Endothelial cell of umbilical vein (primary cell): ENCODE data around the gene CACNB1. TPM values are rescaled to one million over a fixed set of nuclear protein-coding genes. Genes with fewer than 3 reads are reported as not detected.

Experiments used
- BruUV-seq: library from RNA; stranded (reverse); fragments of 400-500 nt; replicated peaks from 2 replicates; lab custom pipeline; 2021; lab: Mats Ljungman, UMichigan
- CTCF ChIA-PET: fragments of 300-600, 350-600 bp; sonication (Branson Sonifier 250); formaldehyde crosslinking; loops from one replicate; lab custom pipeline; 2021; ENCODE audit warnings: antibody characterized with exemption, inconsistent platforms; lab: Charles Lee
- POLR2A ChIA-PET: fragments of 300-600, 350-600 bp; sonication (Branson Sonifier 250); formaldehyde crosslinking; loops from one replicate; lab custom pipeline; 2021; ENCODE audit warnings: antibody characterized with exemption, inconsistent platforms; lab: Charles Lee
- DNase-seq: peaks from one replicate; pipeline ENCODE4 v3.0.0-alpha.2; 2011; ENCODE audit warnings: low read depth, low spot score
- FAIRE-seq: peaks from 2 replicates; lab custom pipeline; 2011; peaks lifted over from hg19 to GRCh38; lab: Jason Lieb, UNC
- H2AFZ ChIP-seq: 2 replicates; pipeline ENCODE4 v1.6.0; 2012; ENCODE audit warnings: low read depth, low read length, control low read depth, inconsistent platforms
- H3K27ac ChIP-seq: 2 replicates; pipeline ENCODE4 v1.5.1; 2011; ENCODE audit warnings: low read depth, mild to moderate bottlenecking, control low read depth, low read length, moderate library complexity; ENCODE audit not compliant: insufficient read depth
- H3K27me3 ChIP-seq, 2 experiments: 2 replicates each; pipeline versions ENCODE4 v1.6.0 to v1.6.1; 2011; ENCODE audit warnings: low read length in 2 of 2, mixed read lengths in 1 of 2; ENCODE audit not compliant: control insufficient read depth in 2 of 2, insufficient read depth in 2 of 2
- H3K36me3 ChIP-seq, 2 experiments: 2 replicates in 1 of 2; 3 replicates in 1 of 2; pipeline ENCODE4 v1.5.1; 2011; ENCODE audit warnings: low read length in 2 of 2, mild to moderate bottlenecking in 1 of 2, moderate library complexity in 1 of 2; ENCODE audit not compliant: control insufficient read depth in 2 of 2, insufficient read depth in 2 of 2; ENCODE audit errors: extremely low read depth in 1 of 2
- H3K4me1 ChIP-seq: 3 replicates; pipeline ENCODE4 v1.5.1; 2011; ENCODE audit warnings: mild to moderate bottlenecking, low read length; ENCODE audit not compliant: control insufficient read depth, insufficient read depth; ENCODE audit errors: extremely low read depth
- H3K4me2 ChIP-seq: 2 replicates; pipeline ENCODE4 v1.6.1; 2011; ENCODE audit warnings: low read length, control low read depth, mixed read lengths; ENCODE audit not compliant: insufficient read depth
- H3K4me3 ChIP-seq, 3 experiments: fragments of 200-600 bp in 1 of 3; sonication (generic), shearing (Covaris generic) in 1 of 3; replicated peaks in 1 of 3; 2 replicates each; pipeline ENCODE4 v1.5.1; 2011 to 2016; ENCODE audit warnings: control low read depth in 3 of 3, low read length in 3 of 3, mild to moderate bottlenecking in 2 of 3, inconsistent platforms in 1 of 3, low read depth in 1 of 3, moderate library complexity in 1 of 3; ENCODE audit not compliant: insufficient read depth in 1 of 3
- H3K79me2 ChIP-seq: 2 replicates; pipeline ENCODE4 v1.6.0; 2012; ENCODE audit warnings: low read length, inconsistent platforms; ENCODE audit not compliant: control insufficient read depth, insufficient read depth
- H3K9ac ChIP-seq: replicated peaks from 2 replicates; pipeline ENCODE3; 2011; ENCODE audit warnings: low read length, control low read depth; ENCODE audit not compliant: insufficient read depth; ENCODE audit errors: extremely low read depth
- H3K9me1 ChIP-seq: replicated peaks from 3 replicates; pipeline ENCODE4 v1.6.0; 2011; ENCODE audit warnings: mild to moderate bottlenecking, low read length; ENCODE audit not compliant: control insufficient read depth, insufficient read depth; ENCODE audit errors: extremely low read depth
- H3K9me3 ChIP-seq: replicated peaks from 2 replicates; pipeline ENCODE4 v1.5.1; 2012; ENCODE audit warnings: low read length, inconsistent platforms; ENCODE audit not compliant: control insufficient read depth, insufficient read depth
- H4K20me1 ChIP-seq: replicated peaks from 2 replicates; pipeline ENCODE3; 2011; ENCODE audit warnings: mild to moderate bottlenecking, low read length; ENCODE audit not compliant: control insufficient read depth, insufficient read depth; ENCODE audit errors: extremely low read depth
- CTCF ChIP-seq, 2 donors: IDR thresholded peaks; 1 replicate in 1 of 2; 2 replicates in 1 of 2; pipeline ENCODE4 v1.5.1; 2011; ENCODE audit warnings: low read length in 2 of 2, mild to moderate bottlenecking in 2 of 2, moderate library complexity in 2 of 2, control low read depth in 1 of 2, inconsistent platforms in 1 of 2, low read depth in 1 of 2; ENCODE audit not compliant: insufficient read depth in 1 of 2; ENCODE audit errors: extremely low read depth in 1 of 2
- EZH2 ChIP-seq: IDR thresholded peaks from 2 replicates; pipeline ENCODE4 v1.6.1; 2012; ENCODE audit warnings: borderline replicate concordance, low read depth, mild to moderate bottlenecking, moderate library complexity, low read length, inconsistent platforms; ENCODE audit not compliant: severe bottlenecking
- FOS ChIP-seq: IDR thresholded peaks from 2 replicates; pipeline ENCODE4 v1.6.1; 2011; ENCODE audit warnings: mild to moderate bottlenecking, low read length, moderate library complexity, borderline replicate concordance; ENCODE audit not compliant: insufficient read depth
- GATA2 ChIP-seq: IDR thresholded peaks from 2 replicates; pipeline ENCODE4 v1.7.0; 2011; ENCODE audit warnings: low read depth, mild to moderate bottlenecking, moderate library complexity, mixed read lengths, low read length; ENCODE audit not compliant: insufficient read length, insufficient read depth
- JUN ChIP-seq: IDR thresholded peaks from 2 replicates; pipeline ENCODE4 v1.6.1; 2011; ENCODE audit warnings: borderline replicate concordance, low read depth; ENCODE audit not compliant: insufficient read length, insufficient read depth
- MAX ChIP-seq: IDR thresholded peaks from 2 replicates; pipeline ENCODE4 v1.6.1; 2011; ENCODE audit not compliant: insufficient read depth, insufficient read length
- MYC ChIP-seq: IDR thresholded peaks from one replicate; pipeline ENCODE4 v1.6.1; 2011; ENCODE audit warnings: mild to moderate bottlenecking, low read depth, low read length
- POLR2A ChIP-seq: IDR thresholded peaks from 2 replicates; pipeline ENCODE4 v1.6.1; 2012; ENCODE audit warnings: low read depth, mild to moderate bottlenecking, control low read depth, low read length
- POLR2AphosphoS5 ChIP-seq: IDR thresholded peaks from 2 replicates; pipeline ENCODE4 v1.6.1; 2012; ENCODE audit warnings: low read depth, mild to moderate bottlenecking, control low read depth, low read length, moderate library complexity; ENCODE audit not compliant: insufficient read depth
- dilution Hi-C: fragments of 300-500 bp; cut with MboI; formaldehyde crosslinking; loops from one replicate; pipeline ENCODE4 v1.15.0; 2019; ENCODE audit warnings: low sequenced_read_pairs; ENCODE audit not compliant: extremely low pct_ligation_motif_present
- intact Hi-C: fragments of 100-400 bp; cut with micrococcal nuclease; formaldehyde crosslinking; loops from one replicate; pipeline ENCODE4 v1.10.0; 2022
- polyA plus RNA-seq, 4 experiments: library from polyadenylated mRNA; depleted of rRNA in 3 of 4; stranded (reverse) in 3 of 4; unstranded in 1 of 4; fragments of >200 nt; gene quantifications; 2 replicates each; pipeline versions ENCODE4 v1.2.1 to v1.2.3, GENCODE V29; 2011 to 2012; ENCODE audit warnings: missing spikeins in 1 of 4
- total RNA-seq: library from RNA; stranded (reverse); gene quantifications from 2 replicates; pipeline ENCODE4 v1.2.3, GENCODE V29; 2021

CACNB1 gene
- total and polyA plus RNA-seq, 2 donors (not counting 3 experiments of a cell fraction or from before 2014, with no cell fraction given) = 4.7 to 12.3 TPM

- TF ChIP-seq MAX (no peak), CTCF (IDR thresholded peaks at IDR 0.05; ENCODE audit: extremely low read depth in 1 of 2, insufficient read depth in 1 of 2, low read depth in 1 of 2, low read length in 2 of 2) (no peak), POLR2AphosphoS5 (no peak), FOS (no peak), GATA2 (no peak), JUN (no peak), EZH2 (no peak), MYC (no peak), POLR2A (no peak)
These were observed 28.0 kb downstream of the CACNB1 start for GRCh38 chr17:39169518-39169917.

More at GRCh38 chr17:39169518-39169917, 28.0 kb downstream of the CACNB1 start:
- CTCF ChIA-PET = interaction anchor here (1.2 to 1.6 kb wide), 3 partner anchors 10 to 186 kb away, joined by 3 to 8 read pairs (median 6); no protein-coding TSS in a partner anchor
- Histone ChIP-seq H4K20me1 (no peaks in the 10 kb centered on the region), H3K27me3 (peaks cover 22 to 27% of the 10 kb centered on the region in 2 experiments), H3K9ac (no peak overlapping the region), H2AFZ (no peak overlapping the region), H3K36me3 (no peaks in the 10 kb centered on the region), H3K4me3 (no peak overlapping the region), H3K4me1 (peaks cover 5% of the 10 kb centered on the region), H3K4me2 (no peak overlapping the region), H3K9me3 (no peaks in the 10 kb centered on the region), H3K9me1 (no peaks in the 10 kb centered on the region), H3K79me2 (no peaks in the 10 kb centered on the region), H3K27ac (no peak overlapping the region)
- dilution Hi-C loops = no loop called here
- BruUV-seq = no TSS peak
- POLR2A ChIA-PET = no interaction called here
- intact Hi-C loops = no loop called here
- DNase-seq (no peak), FAIRE-seq (no peak)
